ENCODE data around the gene MPEG1.

GRCh38 chr11:59212222-59212621 is 505 bp downstream of the MPEG1 start:
- no peak for TF ChIP-seq POLR2A (IDR thresholded peaks at IDR 0.05)
- TF ChIP-seq, protein P1, sequence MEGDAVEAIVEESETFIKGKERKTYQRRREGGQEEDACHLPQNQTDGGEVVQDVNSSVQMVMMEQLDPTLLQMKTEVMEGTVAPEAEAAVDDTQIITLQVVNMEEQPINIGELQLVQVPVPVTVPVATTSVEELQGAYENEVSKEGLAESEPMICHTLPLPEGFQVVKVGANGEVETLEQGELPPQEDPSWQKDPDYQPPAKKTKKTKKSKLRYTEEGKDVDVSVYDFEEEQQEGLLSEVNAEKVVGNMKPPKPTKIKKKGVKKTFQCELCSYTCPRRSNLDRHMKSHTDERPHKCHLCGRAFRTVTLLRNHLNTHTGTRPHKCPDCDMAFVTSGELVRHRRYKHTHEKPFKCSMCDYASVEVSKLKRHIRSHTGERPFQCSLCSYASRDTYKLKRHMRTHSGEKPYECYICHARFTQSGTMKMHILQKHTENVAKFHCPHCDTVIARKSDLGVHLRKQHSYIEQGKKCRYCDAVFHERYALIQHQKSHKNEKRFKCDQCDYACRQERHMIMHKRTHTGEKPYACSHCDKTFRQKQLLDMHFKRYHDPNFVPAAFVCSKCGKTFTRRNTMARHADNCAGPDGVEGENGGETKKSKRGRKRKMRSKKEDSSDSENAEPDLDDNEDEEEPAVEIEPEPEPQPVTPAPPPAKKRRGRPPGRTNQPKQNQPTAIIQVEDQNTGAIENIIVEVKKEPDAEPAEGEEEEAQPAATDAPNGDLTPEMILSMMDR (IDR thresholded peaks at IDR 0.05) = no peak

Data from testis (tissue), 2 donors.